ENCODE measurements around the gene METAP1D.

The METAP1D gene

GRCh38 chr2:172087207-172087779, 87.5 kb downstream of the METAP1D start:
- Histone ChIP-seq H3K4me1 (ENCODE audit: control insufficient read depth, insufficient read depth, low read length) (peaks cover 27% of the 10 kb centered on the region), H3K4me3 (ENCODE audit: low read length in 2 of 2) (no peak overlapping the region)

GRCh38 chr2:172087780-172088244, 88.1 kb downstream of the METAP1D start:
- peaks cover 27% of the 10 kb centered on the region for H3K4me1 ChIP-seq (ENCODE audit: control insufficient read depth, insufficient read depth, low read length)
- H3K9ac ChIP-seq (ENCODE audit: low read length in 2 of 2) = no peak overlapping the region
- H3K27me3 ChIP-seq (ENCODE audit: control insufficient read depth in 1 of 2, insufficient read depth in 2 of 2, low read length in 2 of 2) = peaks cover 93 to 100% of the 10 kb centered on the region in 2 donors
- H3K9me3 ChIP-seq (ENCODE audit: control insufficient read depth in 2 of 2, low read length in 2 of 2) = peaks cover 0 to 3% of the 10 kb centered on the region in 2 donors
- H3K27ac ChIP-seq (ENCODE audit: low read length) = no peak overlapping the region
- H3K4me3 ChIP-seq (ENCODE audit: low read length in 2 of 2) = no peak overlapping the region
- H3K36me3 ChIP-seq (ENCODE audit: control insufficient read depth in 2 of 2, insufficient read depth in 2 of 2, low read length in 2 of 2) = no peaks in the 10 kb centered on the region

More at GRCh38 chr2:172087207-172087779, 87.5 kb downstream of the METAP1D start:
- peaks cover 95 to 100% of the 10 kb centered on the region in 2 donors for H3K27me3 ChIP-seq (ENCODE audit: control insufficient read depth in 1 of 2, insufficient read depth in 2 of 2, low read length in 2 of 2)
- peaks cover 0 to 3% of the 10 kb centered on the region in 2 donors for H3K9me3 ChIP-seq (ENCODE audit: control insufficient read depth in 2 of 2, low read length in 2 of 2)
- H3K27ac ChIP-seq (ENCODE audit: low read length) = no peak overlapping the region
- H3K36me3 ChIP-seq (ENCODE audit: control insufficient read depth in 2 of 2, insufficient read depth in 2 of 2, low read length in 2 of 2) = no peaks in the 10 kb centered on the region
- no peak overlapping the region for H3K9ac ChIP-seq (ENCODE audit: low read length in 2 of 2)

GRCh38 chr2:172088245-172089004, 88.7 kb downstream of the METAP1D start:
- Histone ChIP-seq H3K36me3 (ENCODE audit: control insufficient read depth in 2 of 2, insufficient read depth in 2 of 2, low read length in 2 of 2) (no peaks in the 10 kb centered on the region), H3K27ac (ENCODE audit: low read length) (no peak overlapping the region), H3K9ac (ENCODE audit: low read length in 2 of 2) (no peak overlapping the region), H3K27me3 (ENCODE audit: control insufficient read depth in 1 of 2, insufficient read depth in 2 of 2, low read length in 2 of 2) (peaks cover 93 to 100% of the 10 kb centered on the region in 2 donors), H3K4me1 (ENCODE audit: control insufficient read depth, insufficient read depth, low read length) (peaks cover 27% of the 10 kb centered on the region), H3K4me3 (ENCODE audit: low read length in 2 of 2) (no peak overlapping the region), H3K9me3 (ENCODE audit: control insufficient read depth in 2 of 2, low read length in 2 of 2) (peaks cover 0 to 3% of the 10 kb centered on the region in 2 donors)

- Histone ChIP-seq H3K9ac (ENCODE audit: low read length in 2 of 2) (no peak overlapping the region), H3K27ac (ENCODE audit: low read length) (no peak overlapping the region), H3K4me1 (ENCODE audit: control insufficient read depth, insufficient read depth, low read length) (peaks cover 24% of the 10 kb centered on the region), H3K4me3 (ENCODE audit: low read length in 2 of 2) (no peak overlapping the region), H3K9me3 (ENCODE audit: control insufficient read depth in 2 of 2, low read length in 2 of 2) (peaks cover 0 to 3% of the 10 kb centered on the region in 2 donors), H3K27me3 (ENCODE audit: control insufficient read depth in 1 of 2, insufficient read depth in 2 of 2, low read length in 2 of 2) (peaks cover 93 to 100% of the 10 kb centered on the region in 2 donors), H3K36me3 (ENCODE audit: control insufficient read depth in 2 of 2, insufficient read depth in 2 of 2, low read length in 2 of 2) (no peaks in the 10 kb centered on the region)
These were observed 89.3 kb downstream of the METAP1D start for GRCh38 chr2:172089005-172089504.

- peaks cover 21% of the 10 kb centered on the region for H3K4me1 ChIP-seq (ENCODE audit: control insufficient read depth, insufficient read depth, low read length)
- no peak overlapping the region for H3K9ac ChIP-seq (ENCODE audit: low read length in 2 of 2)
- no peaks in the 10 kb centered on the region for H3K36me3 ChIP-seq (ENCODE audit: control insufficient read depth in 2 of 2, insufficient read depth in 2 of 2, low read length in 2 of 2)
- H3K9me3 ChIP-seq (ENCODE audit: control insufficient read depth in 2 of 2, low read length in 2 of 2) = peaks cover 0 to 3% of the 10 kb centered on the region in 2 donors
- H3K27me3 ChIP-seq (ENCODE audit: control insufficient read depth in 1 of 2, insufficient read depth in 2 of 2, low read length in 2 of 2) = peaks cover 90 to 100% of the 10 kb centered on the region in 2 donors
- no peak overlapping the region for H3K27ac ChIP-seq (ENCODE audit: low read length)
- no peak overlapping the region for H3K4me3 ChIP-seq (ENCODE audit: low read length in 2 of 2)
These were observed 89.9 kb downstream of the METAP1D start for GRCh38 chr2:172089633-172090032.

GRCh38 chr2:172090044-172090961, 90.5 kb downstream of the METAP1D start:
- H3K4me3 ChIP-seq (ENCODE audit: low read length in 2 of 2) = no peak overlapping the region
- H3K27ac ChIP-seq (ENCODE audit: low read length) = no peak overlapping the region
- H3K9ac ChIP-seq (ENCODE audit: low read length in 2 of 2) = no peak overlapping the region
- H3K9me3 ChIP-seq (ENCODE audit: control insufficient read depth in 2 of 2, low read length in 2 of 2) = peaks cover 0 to 3% of the 10 kb centered on the region in 2 donors
- H3K27me3 ChIP-seq (ENCODE audit: control insufficient read depth in 1 of 2, insufficient read depth in 2 of 2, low read length in 2 of 2) = peaks cover 89 to 100% of the 10 kb centered on the region in 2 donors
- no peaks in the 10 kb centered on the region for H3K36me3 ChIP-seq (ENCODE audit: control insufficient read depth in 2 of 2, insufficient read depth in 2 of 2, low read length in 2 of 2)
- H3K4me1 ChIP-seq (ENCODE audit: control insufficient read depth, insufficient read depth, low read length) = peaks cover 21% of the 10 kb centered on the region

- Histone ChIP-seq H3K9me3 (ENCODE audit: control insufficient read depth in 2 of 2, low read length in 2 of 2) (peaks cover 0 to 3% of the 10 kb centered on the region in 2 donors), H3K9ac (ENCODE audit: low read length in 2 of 2) (no peak overlapping the region), H3K27me3 (ENCODE audit: control insufficient read depth in 1 of 2, insufficient read depth in 2 of 2, low read length in 2 of 2) (peaks cover 89 to 100% of the 10 kb centered on the region in 2 donors), H3K27ac (ENCODE audit: low read length) (no peak overlapping the region), H3K4me1 (ENCODE audit: control insufficient read depth, insufficient read depth, low read length) (peaks cover 23% of the 10 kb centered on the region), H3K36me3 (ENCODE audit: control insufficient read depth in 2 of 2, insufficient read depth in 2 of 2, low read length in 2 of 2) (no peaks in the 10 kb centered on the region), H3K4me3 (ENCODE audit: low read length in 2 of 2) (no peak overlapping the region)
These were observed 91.4 kb downstream of the METAP1D start for GRCh38 chr2:172091000-172091641.

- no peaks in the 10 kb centered on the region for H3K36me3 ChIP-seq (ENCODE audit: control insufficient read depth in 2 of 2, insufficient read depth in 2 of 2, low read length in 2 of 2)
- H3K27ac ChIP-seq (ENCODE audit: low read length) = no peak overlapping the region
- no peak overlapping the region for H3K4me3 ChIP-seq (ENCODE audit: low read length in 2 of 2)
- H3K4me1 ChIP-seq (ENCODE audit: control insufficient read depth, insufficient read depth, low read length) = peaks cover 27% of the 10 kb centered on the region
- peaks cover 88 to 100% of the 10 kb centered on the region in 2 donors for H3K27me3 ChIP-seq (ENCODE audit: control insufficient read depth in 1 of 2, insufficient read depth in 2 of 2, low read length in 2 of 2)
- peaks cover 0 to 3% of the 10 kb centered on the region in 2 donors for H3K9me3 ChIP-seq (ENCODE audit: control insufficient read depth in 2 of 2, low read length in 2 of 2)
- no peak overlapping the region for H3K9ac ChIP-seq (ENCODE audit: low read length in 2 of 2)
These were observed 92.2 kb downstream of the METAP1D start for GRCh38 chr2:172091761-172092566.

GRCh38 chr2:172092716-172093415, 93.1 kb downstream of the METAP1D start:
- Histone ChIP-seq H3K9me3 (ENCODE audit: control insufficient read depth in 2 of 2, low read length in 2 of 2) (no peaks in the 10 kb centered on the region), H3K27me3 (ENCODE audit: control insufficient read depth in 1 of 2, insufficient read depth in 2 of 2, low read length in 2 of 2) (peaks cover 88 to 100% of the 10 kb centered on the region in 2 donors), H3K4me3 (ENCODE audit: low read length in 2 of 2) (no peak overlapping the region), H3K4me1 (ENCODE audit: control insufficient read depth, insufficient read depth, low read length) (peaks cover 30% of the 10 kb centered on the region), H3K27ac (ENCODE audit: low read length) (no peak overlapping the region), H3K9ac (ENCODE audit: low read length in 2 of 2) (no peak overlapping the region), H3K36me3 (ENCODE audit: control insufficient read depth in 2 of 2, insufficient read depth in 2 of 2, low read length in 2 of 2) (no peaks in the 10 kb centered on the region)

All from stomach smooth muscle (tissue), 2 donors.